Stimulated activated naive B cell treated with anti-CD40 and anti-IgM and Interleukin-4, amounts not matched to agents 10 μg/mL and 1 μg/mL and 100 μg/mL, for 72 hours (primary cell): ENCODE measurements around the gene CHD2.
"Not testable (repeated sequence)": the region's sequence is repeated elsewhere in the genome, so short reads cannot be mapped to it uniquely, and the experiment has no call there.

Source experiments
- ATAC-seq, 2 donors: fragments of 150-1000 bp; cut with Tn5 transposase; replicated peaks; 2 replicates each; pipeline ENCODE4 v1.10.0; 2021; ENCODE audit warnings: moderate library complexity in 1 of 2
- DNase-seq: peaks from one replicate; pipeline ENCODE4 v3.0.0; 2021
- H3K27ac Mint-ChIP-seq: one replicate; pipeline ENCODE4 v1.8.0; 2022; ENCODE audit warnings: mild to moderate bottlenecking, mixed read lengths
- H3K27me3 Mint-ChIP-seq, 2 donors: one replicate each; pipeline ENCODE4 v1.8.0; 2022; ENCODE audit warnings: mixed read lengths in 2 of 2
- H3K36me3 Mint-ChIP-seq, 2 donors: one replicate each; pipeline ENCODE4 v1.8.0; 2022; ENCODE audit warnings: mixed read lengths in 2 of 2, mild to moderate bottlenecking in 1 of 2
- H3K4me1 Mint-ChIP-seq, 2 donors: one replicate each; pipeline ENCODE4 v1.8.0; 2022; ENCODE audit warnings: mixed read lengths in 2 of 2, mild to moderate bottlenecking in 1 of 2
- H3K4me3 Mint-ChIP-seq, 2 donors: one replicate each; pipeline ENCODE4 v1.8.0; 2022; ENCODE audit warnings: mild to moderate bottlenecking in 2 of 2, mixed read lengths in 2 of 2, moderate library complexity in 1 of 2
- H3K9me3 Mint-ChIP-seq, 2 donors: one replicate each; pipeline ENCODE4 v1.8.0; 2022; ENCODE audit warnings: mixed read lengths in 2 of 2, mild to moderate bottlenecking in 1 of 2

CHD2 gene

GRCh38 chr15:93055211-93055610 lies 155.1 kb downstream of the CHD2 start:
- DNase-seq (no peak), ATAC-seq (no peak)
- H3K27ac Mint-ChIP-seq: no peak overlapping the region
- H3K4me3 Mint-ChIP-seq: no peak overlapping the region
- H3K4me1 Mint-ChIP-seq: no peaks in the 10 kb centered on the region
- peaks cover 4 to 25% of the 10 kb centered on the region in 2 donors for H3K27me3 Mint-ChIP-seq
- no peaks in the 10 kb centered on the region for H3K9me3 Mint-ChIP-seq
- H3K36me3 Mint-ChIP-seq: no peaks in the 10 kb centered on the region

GRCh38 chr15:93056836-93057235 lies 156.7 kb downstream of the CHD2 start:
- Mint-ChIP-seq H3K27me3 (peaks cover 0 to 29% of the 10 kb centered on the region in 2 donors), H3K4me3 (no peak overlapping the region), H3K27ac (no peak overlapping the region), H3K9me3 (no peaks in the 10 kb centered on the region), H3K36me3 (no peaks in the 10 kb centered on the region), H3K4me1 (peaks cover 2 to 3% of the 10 kb centered on the region in 2 donors)
- DNase-seq: no peak
- ATAC-seq: no peak

- ATAC-seq (no peak), DNase-seq (no peak)
- Mint-ChIP-seq H3K27me3 (peaks cover 4 to 30% of the 10 kb centered on the region in 2 donors), H3K4me3 (no peak overlapping the region), H3K27ac (no peak overlapping the region), H3K36me3 (no peaks in the 10 kb centered on the region), H3K9me3 (no peaks in the 10 kb centered on the region), H3K4me1 (peaks cover 2 to 7% of the 10 kb centered on the region in 2 donors)
Measured at GRCh38 chr15:93057618-93058017, 157.5 kb downstream of the CHD2 start.

GRCh38 chr15:93058128-93058527 lies 158.0 kb downstream of the CHD2 start:
- no peak for ATAC-seq
- peaks cover 7 to 35% of the 10 kb centered on the region in 2 donors for H3K27me3 Mint-ChIP-seq
- H3K27ac Mint-ChIP-seq: no peak overlapping the region
- H3K9me3 Mint-ChIP-seq: no peaks in the 10 kb centered on the region
- no peak overlapping the region for H3K4me3 Mint-ChIP-seq
- peaks cover 2 to 7% of the 10 kb centered on the region in 2 donors for H3K4me1 Mint-ChIP-seq
- no peak for DNase-seq
- no peaks in the 10 kb centered on the region for H3K36me3 Mint-ChIP-seq

- DNase-seq (no peak), ATAC-seq (no peak)
- no peaks in the 10 kb centered on the region for H3K36me3 Mint-ChIP-seq
- no peak overlapping the region for H3K27ac Mint-ChIP-seq
- H3K4me3 Mint-ChIP-seq: no peak overlapping the region
- H3K4me1 Mint-ChIP-seq: peaks cover 2 to 7% of the 10 kb centered on the region in 2 donors
- peaks cover 9 to 40% of the 10 kb centered on the region in 2 donors for H3K27me3 Mint-ChIP-seq
- H3K9me3 Mint-ChIP-seq: no peaks in the 10 kb centered on the region
Measured at GRCh38 chr15:93058904-93059427, 158.8 kb downstream of the CHD2 start.

- Mint-ChIP-seq H3K4me1 (peaks cover 2 to 7% of the 10 kb centered on the region in 2 donors), H3K27ac (no peak overlapping the region), H3K36me3 (no peaks in the 10 kb centered on the region), H3K27me3 (peaks cover 13 to 40% of the 10 kb centered on the region in 2 donors), H3K4me3 (no peak overlapping the region), H3K9me3 (no peaks in the 10 kb centered on the region)
- DNase-seq (no peak), ATAC-seq (no peak)
Measured at GRCh38 chr15:93059442-93059841, 159.3 kb downstream of the CHD2 start.

GRCh38 chr15:93060336-93061248 lies 160.5 kb downstream of the CHD2 start:
- peaks cover 14 to 40% of the 10 kb centered on the region in 2 donors for H3K27me3 Mint-ChIP-seq
- no peaks in the 10 kb centered on the region for H3K9me3 Mint-ChIP-seq
- ATAC-seq (no peak), DNase-seq (no peak)
- H3K4me1 Mint-ChIP-seq: peaks cover 2 to 7% of the 10 kb centered on the region in 2 donors
- H3K36me3 Mint-ChIP-seq: no peaks in the 10 kb centered on the region
- H3K27ac Mint-ChIP-seq: no peak overlapping the region
- H3K4me3 Mint-ChIP-seq: no peak overlapping the region

GRCh38 chr15:93062628-93063261 lies 162.6 kb downstream of the CHD2 start:
- peaks cover 14 to 26% of the 10 kb centered on the region in 2 donors for H3K27me3 Mint-ChIP-seq
- not testable (repeated sequence) for H3K36me3 Mint-ChIP-seq, H3K4me1 Mint-ChIP-seq, ATAC-seq, DNase-seq, H3K4me3 Mint-ChIP-seq, H3K27ac Mint-ChIP-seq, H3K9me3 Mint-ChIP-seq

GRCh38 chr15:93063262-93063671 lies 163.1 kb downstream of the CHD2 start:
- H3K27ac Mint-ChIP-seq: no peak overlapping the region
- DNase-seq: no peak
- ATAC-seq: no peak
- no peaks in the 10 kb centered on the region for H3K36me3 Mint-ChIP-seq
- H3K9me3 Mint-ChIP-seq: no peaks in the 10 kb centered on the region
- H3K4me1 Mint-ChIP-seq: peaks cover 2 to 7% of the 10 kb centered on the region in 2 donors
- H3K27me3 Mint-ChIP-seq: peaks cover 14 to 22% of the 10 kb centered on the region in 2 donors
- H3K4me3 Mint-ChIP-seq: no peak overlapping the region

GRCh38 chr15:93063796-93064690 lies 163.9 kb downstream of the CHD2 start:
- ATAC-seq (no peak), DNase-seq (no peak)
- Mint-ChIP-seq H3K36me3 (no peaks in the 10 kb centered on the region), H3K4me3 (no peak overlapping the region), H3K9me3 (no peaks in the 10 kb centered on the region), H3K27ac (no peak overlapping the region), H3K4me1 (peaks cover 2 to 7% of the 10 kb centered on the region in 2 donors), H3K27me3 (peaks cover 14 to 22% of the 10 kb centered on the region in 2 donors)

GRCh38 chr15:93065641-93066045 lies 165.5 kb downstream of the CHD2 start:
- no peaks in the 10 kb centered on the region for H3K36me3 Mint-ChIP-seq
- no peak for DNase-seq
- peaks cover 2 to 7% of the 10 kb centered on the region in 2 donors for H3K4me1 Mint-ChIP-seq
- no peak overlapping the region for H3K27ac Mint-ChIP-seq
- no peaks in the 10 kb centered on the region for H3K9me3 Mint-ChIP-seq
- H3K4me3 Mint-ChIP-seq: no peak overlapping the region
- ATAC-seq: no peak
- peaks cover 14 to 27% of the 10 kb centered on the region in 2 donors for H3K27me3 Mint-ChIP-seq

GRCh38 chr15:93066224-93066681 lies 166.1 kb downstream of the CHD2 start:
- peaks cover 2 to 7% of the 10 kb centered on the region in 2 donors for H3K4me1 Mint-ChIP-seq
- H3K27ac Mint-ChIP-seq: no peak overlapping the region
- no peaks in the 10 kb centered on the region for H3K9me3 Mint-ChIP-seq
- no peaks in the 10 kb centered on the region for H3K36me3 Mint-ChIP-seq
- DNase-seq: no peak
- H3K4me3 Mint-ChIP-seq: no peak overlapping the region
- H3K27me3 Mint-ChIP-seq: peaks cover 20 to 28% of the 10 kb centered on the region in 2 donors
- no peak for ATAC-seq

GRCh38 chr15:93066834-93067648 lies 166.9 kb downstream of the CHD2 start:
- Mint-ChIP-seq H3K9me3 (no peaks in the 10 kb centered on the region), H3K4me1 (peaks cover 5 to 8% of the 10 kb centered on the region in 2 donors), H3K27me3 (peaks cover 27 to 36% of the 10 kb centered on the region in 2 donors), H3K27ac (no peak overlapping the region), H3K4me3 (no peak overlapping the region), H3K36me3 (no peaks in the 10 kb centered on the region)
- ATAC-seq (peak in 1 of 2 donors; percentile 41), DNase-seq (no peak)
